HepG2 (cell line): ENCODE measurements around the gene TROAP. TPM values are rescaled to one million over a fixed set of nuclear protein-coding genes. Genes with fewer than 3 reads are reported as not detected.

ENCODE experiments used
- ETS1 ChIP-seq: sonication (generic); formaldehyde crosslinking; IDR thresholded peaks from 2 replicates; pipeline ENCODE4 v1.4.0; 2020; ENCODE audit warnings: missing genetic modification reagents
- MBNL3 ChIP-seq: fragments of 250-450 bp; sonication (Bioruptor Pico); conservative IDR thresholded peaks from 2 replicates; pipeline ENCODE4 v1.8.0; 2022; ENCODE audit warnings: mild to moderate bottlenecking, inconsistent platforms
- TBX2 ChIP-seq: sonication (generic); formaldehyde crosslinking; IDR thresholded peaks from 2 replicates; pipeline ENCODE4 v1.5.0; 2020; ENCODE audit warnings: missing genetic modification reagents, mild to moderate bottlenecking, borderline replicate concordance
- TEAD3 ChIP-seq: optimal IDR thresholded peaks from 2 replicates; pipeline ENCODE3; 2016; ENCODE audit warnings: borderline replicate concordance
- ZFAT ChIP-seq: sonication (generic); formaldehyde crosslinking; conservative IDR thresholded peaks from 2 replicates; pipeline ENCODE4 v1.8.1; 2023; ENCODE audit warnings: missing genetic modification reagents, inconsistent platforms
- ZNF264 ChIP-seq: sonication (generic); formaldehyde crosslinking; IDR thresholded peaks from 2 replicates; pipeline ENCODE4 v1.4.0; 2020; ENCODE audit warnings: missing genetic modification reagents
- ZNF713 ChIP-seq: sonication (generic); formaldehyde crosslinking; IDR thresholded peaks from 2 replicates; pipeline ENCODE4 v1.4.0; 2020; ENCODE audit warnings: mild to moderate bottlenecking, missing genetic modification reagents
- polyA plus RNA-seq, 8 experiments: library from polyadenylated mRNA; depleted of rRNA in 3 of 8; stranded (reverse) in 7 of 8; unstranded in 1 of 8; fragments of >200 nt; fragmentation: Illumina TruSeq in 4 of 8; extraction: Trizol in 4 of 8; gene quantifications; 2 replicates each; pipeline versions ENCODE4 v1.2.1 to v1.2.3, GENCODE V29; 2011 to 2016; ENCODE audit warnings: low read depth in 4 of 8, missing spikeins in 1 of 8, mixed read lengths in 1 of 8; ENCODE audit not compliant: insufficient read depth in 1 of 8
- total RNA-seq, 5 experiments: library from RNA; depleted of rRNA; stranded (reverse); fragments of >200 nt; fragmentation: Illumina TruSeq; extraction: Trizol; gene quantifications; 2 replicates each; pipeline ENCODE4 v1.2.3, GENCODE V29; 2016; ENCODE audit warnings: low read depth in 1 of 5
- TF ChIP-seq, protein P1 (sequence below): sonication (generic); formaldehyde crosslinking; IDR thresholded peaks from 2 replicates; pipeline ENCODE4 v1.4.0; 2020; ENCODE audit warnings: missing genetic modification reagents, borderline replicate concordance
- TF ChIP-seq, protein P2 (sequence below): sonication (generic); formaldehyde crosslinking; IDR thresholded peaks from 2 replicates; pipeline ENCODE4 v1.4.0; 2020; ENCODE audit warnings: missing genetic modification reagents
- TF ChIP-seq, protein P3 (sequence below), 2 experiments: sonication (generic) in 1 of 2; formaldehyde crosslinking in 1 of 2; IDR thresholded peaks; 2 replicates each; pipeline versions ENCODE4 v1.6.1 to v1.9.0; 2014 to 2022; ENCODE audit warnings: antibody characterized with exemption in 1 of 2, borderline replicate concordance in 1 of 2, inconsistent platforms in 1 of 2, low read depth in 1 of 2, missing genetic modification reagents in 1 of 2
- TF ChIP-seq, protein P4 (sequence below): sonication (generic); formaldehyde crosslinking; IDR thresholded peaks from 2 replicates; pipeline ENCODE4 v1.4.0; 2020; ENCODE audit warnings: mild to moderate bottlenecking, missing genetic modification reagents

Gene TROAP
- total and polyA plus RNA-seq, 2 of the 13 experiments (the other 11 are each of a cell fraction or from before 2014, with no cell fraction given): 22.5 to 30.9 TPM

DNA sequence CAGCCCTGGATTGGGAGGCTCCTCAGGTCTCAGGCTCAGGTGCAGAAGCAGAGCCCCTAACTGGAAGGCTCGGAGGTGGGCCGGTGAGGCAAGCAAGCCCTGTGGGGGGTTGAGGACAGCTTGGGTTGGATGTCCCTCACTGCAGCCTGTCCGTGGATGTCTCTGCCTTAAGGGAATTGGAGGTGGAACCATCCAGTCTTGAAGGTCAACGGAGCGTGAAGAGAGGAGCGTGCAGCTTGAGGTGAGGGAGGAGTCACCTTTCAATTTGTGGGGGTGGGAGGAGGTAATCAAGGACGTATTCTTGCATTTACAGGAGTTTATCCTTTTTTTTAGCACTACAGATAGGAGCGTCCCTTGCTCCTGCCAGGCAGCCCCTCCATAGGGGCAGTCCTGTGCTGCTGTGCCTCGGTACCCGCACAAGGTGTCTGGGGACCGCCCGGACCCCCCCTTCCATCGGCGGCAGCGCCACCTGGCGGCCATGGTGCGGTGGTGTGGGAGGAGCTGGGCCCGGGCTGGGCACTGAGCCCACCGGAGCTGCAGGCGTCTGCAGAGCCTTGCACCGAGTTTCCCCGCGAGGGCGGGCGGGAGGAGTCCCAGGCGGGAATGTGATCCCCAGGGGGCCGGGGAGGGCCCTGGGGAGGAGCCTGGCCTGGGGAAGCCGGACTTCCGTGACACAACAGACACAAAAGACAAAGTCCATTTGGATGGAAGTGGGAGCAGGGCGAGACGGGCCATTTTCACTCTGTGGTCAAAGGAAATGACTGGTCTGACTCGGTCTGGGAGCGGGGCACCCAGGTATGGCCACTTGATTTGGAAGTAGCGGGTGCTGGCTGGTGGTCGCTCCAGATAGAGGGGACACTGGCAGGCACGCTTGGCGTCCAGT, 24.5 kb downstream of the TROAP start (continued):
- TF ChIP-seq TEAD3 (CRISPR knock-in tag) (peak; percentile 94), ZNF264 (CRISPR knock-in tag) (peak; percentile 93), ZNF713 (CRISPR knock-in tag) (0 out of 2 replicates have a peak, but pooled peaks have one; percentile 64), ZFAT (CRISPR knock-in tag) (no peak), TBX2 (CRISPR knock-in tag) (peak; percentile 90), MBNL3 (CRISPR knock-in tag) (no peak), ETS1 (peak; percentile 76; the same call in 1 of the 2 replicates)
- TF ChIP-seq, protein P1, sequence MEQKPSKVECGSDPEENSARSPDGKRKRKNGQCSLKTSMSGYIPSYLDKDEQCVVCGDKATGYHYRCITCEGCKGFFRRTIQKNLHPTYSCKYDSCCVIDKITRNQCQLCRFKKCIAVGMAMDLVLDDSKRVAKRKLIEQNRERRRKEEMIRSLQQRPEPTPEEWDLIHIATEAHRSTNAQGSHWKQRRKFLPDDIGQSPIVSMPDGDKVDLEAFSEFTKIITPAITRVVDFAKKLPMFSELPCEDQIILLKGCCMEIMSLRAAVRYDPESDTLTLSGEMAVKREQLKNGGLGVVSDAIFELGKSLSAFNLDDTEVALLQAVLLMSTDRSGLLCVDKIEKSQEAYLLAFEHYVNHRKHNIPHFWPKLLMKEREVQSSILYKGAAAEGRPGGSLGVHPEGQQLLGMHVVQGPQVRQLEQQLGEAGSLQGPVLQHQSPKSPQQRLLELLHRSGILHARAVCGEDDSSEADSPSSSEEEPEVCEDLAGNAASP: peak; percentile 82
- TF ChIP-seq, protein P2, sequence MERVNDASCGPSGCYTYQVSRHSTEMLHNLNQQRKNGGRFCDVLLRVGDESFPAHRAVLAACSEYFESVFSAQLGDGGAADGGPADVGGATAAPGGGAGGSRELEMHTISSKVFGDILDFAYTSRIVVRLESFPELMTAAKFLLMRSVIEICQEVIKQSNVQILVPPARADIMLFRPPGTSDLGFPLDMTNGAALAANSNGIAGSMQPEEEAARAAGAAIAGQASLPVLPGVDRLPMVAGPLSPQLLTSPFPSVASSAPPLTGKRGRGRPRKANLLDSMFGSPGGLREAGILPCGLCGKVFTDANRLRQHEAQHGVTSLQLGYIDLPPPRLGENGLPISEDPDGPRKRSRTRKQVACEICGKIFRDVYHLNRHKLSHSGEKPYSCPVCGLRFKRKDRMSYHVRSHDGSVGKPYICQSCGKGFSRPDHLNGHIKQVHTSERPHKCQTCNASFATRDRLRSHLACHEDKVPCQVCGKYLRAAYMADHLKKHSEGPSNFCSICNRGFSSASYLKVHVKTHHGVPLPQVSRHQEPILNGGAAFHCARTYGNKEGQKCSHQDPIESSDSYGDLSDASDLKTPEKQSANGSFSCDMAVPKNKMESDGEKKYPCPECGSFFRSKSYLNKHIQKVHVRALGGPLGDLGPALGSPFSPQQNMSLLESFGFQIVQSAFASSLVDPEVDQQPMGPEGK (CRISPR knock-in tag): peak; percentile 99
- TF ChIP-seq, protein P3, sequence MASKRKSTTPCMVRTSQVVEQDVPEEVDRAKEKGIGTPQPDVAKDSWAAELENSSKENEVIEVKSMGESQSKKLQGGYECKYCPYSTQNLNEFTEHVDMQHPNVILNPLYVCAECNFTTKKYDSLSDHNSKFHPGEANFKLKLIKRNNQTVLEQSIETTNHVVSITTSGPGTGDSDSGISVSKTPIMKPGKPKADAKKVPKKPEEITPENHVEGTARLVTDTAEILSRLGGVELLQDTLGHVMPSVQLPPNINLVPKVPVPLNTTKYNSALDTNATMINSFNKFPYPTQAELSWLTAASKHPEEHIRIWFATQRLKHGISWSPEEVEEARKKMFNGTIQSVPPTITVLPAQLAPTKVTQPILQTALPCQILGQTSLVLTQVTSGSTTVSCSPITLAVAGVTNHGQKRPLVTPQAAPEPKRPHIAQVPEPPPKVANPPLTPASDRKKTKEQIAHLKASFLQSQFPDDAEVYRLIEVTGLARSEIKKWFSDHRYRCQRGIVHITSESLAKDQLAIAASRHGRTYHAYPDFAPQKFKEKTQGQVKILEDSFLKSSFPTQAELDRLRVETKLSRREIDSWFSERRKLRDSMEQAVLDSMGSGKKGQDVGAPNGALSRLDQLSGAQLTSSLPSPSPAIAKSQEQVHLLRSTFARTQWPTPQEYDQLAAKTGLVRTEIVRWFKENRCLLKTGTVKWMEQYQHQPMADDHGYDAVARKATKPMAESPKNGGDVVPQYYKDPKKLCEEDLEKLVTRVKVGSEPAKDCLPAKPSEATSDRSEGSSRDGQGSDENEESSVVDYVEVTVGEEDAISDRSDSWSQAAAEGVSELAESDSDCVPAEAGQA (IDR thresholded peaks at IDR 0.05; ENCODE audit: low read depth): no peak
- TF ChIP-seq, protein P3 (CRISPR knock-in tag; IDR thresholded peaks at IDR 0.05; ENCODE audit: borderline replicate concordance): 0 out of 2 replicates have a peak, but pooled peaks have one; percentile 73
- TF ChIP-seq, protein P4, sequence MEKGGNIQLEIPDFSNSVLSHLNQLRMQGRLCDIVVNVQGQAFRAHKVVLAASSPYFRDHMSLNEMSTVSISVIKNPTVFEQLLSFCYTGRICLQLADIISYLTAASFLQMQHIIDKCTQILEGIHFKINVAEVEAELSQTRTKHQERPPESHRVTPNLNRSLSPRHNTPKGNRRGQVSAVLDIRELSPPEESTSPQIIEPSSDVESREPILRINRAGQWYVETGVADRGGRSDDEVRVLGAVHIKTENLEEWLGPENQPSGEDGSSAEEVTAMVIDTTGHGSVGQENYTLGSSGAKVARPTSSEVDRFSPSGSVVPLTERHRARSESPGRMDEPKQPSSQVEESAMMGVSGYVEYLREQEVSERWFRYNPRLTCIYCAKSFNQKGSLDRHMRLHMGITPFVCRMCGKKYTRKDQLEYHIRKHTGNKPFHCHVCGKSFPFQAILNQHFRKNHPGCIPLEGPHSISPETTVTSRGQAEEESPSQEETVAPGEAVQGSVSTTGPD: no peak
